Panc1 (cell line): ENCODE results near the gene SEC31B.

Source experiments
- POLR2AphosphoS5 ChIP-seq: IDR thresholded peaks from 2 replicates; pipeline ENCODE4 v1.6.1; 2012; ENCODE audit warnings: mild to moderate bottlenecking, low read depth, low read length, moderate library complexity
- SIN3A ChIP-seq: IDR thresholded peaks from 2 replicates; pipeline ENCODE4 v1.6.1; 2012; ENCODE audit warnings: low read depth, mild to moderate bottlenecking, low read length, moderate library complexity, borderline replicate concordance; ENCODE audit not compliant: insufficient read depth
- TCF7L2 ChIP-seq: IDR thresholded peaks from 2 replicates; pipeline ENCODE4 v1.6.1; 2011; ENCODE audit warnings: mild to moderate bottlenecking, low read depth, low read length, inconsistent platforms
- TF ChIP-seq, protein P1 (sequence below): fragments of 450-650 bp; IDR thresholded peaks from 2 replicates; pipeline ENCODE4 v1.5.1; 2017; ENCODE audit warnings: mild to moderate bottlenecking
- TF ChIP-seq, protein P2 (sequence below), 2 experiments: IDR thresholded peaks; 2 replicates each; pipeline ENCODE4 v1.6.1; 2011 to 2012; ENCODE audit warnings: low read depth in 2 of 2, control low read depth in 1 of 2, low read length in 1 of 2, mild to moderate bottlenecking in 1 of 2, moderate library complexity in 1 of 2; ENCODE audit not compliant: insufficient read depth in 1 of 2

DNA sequence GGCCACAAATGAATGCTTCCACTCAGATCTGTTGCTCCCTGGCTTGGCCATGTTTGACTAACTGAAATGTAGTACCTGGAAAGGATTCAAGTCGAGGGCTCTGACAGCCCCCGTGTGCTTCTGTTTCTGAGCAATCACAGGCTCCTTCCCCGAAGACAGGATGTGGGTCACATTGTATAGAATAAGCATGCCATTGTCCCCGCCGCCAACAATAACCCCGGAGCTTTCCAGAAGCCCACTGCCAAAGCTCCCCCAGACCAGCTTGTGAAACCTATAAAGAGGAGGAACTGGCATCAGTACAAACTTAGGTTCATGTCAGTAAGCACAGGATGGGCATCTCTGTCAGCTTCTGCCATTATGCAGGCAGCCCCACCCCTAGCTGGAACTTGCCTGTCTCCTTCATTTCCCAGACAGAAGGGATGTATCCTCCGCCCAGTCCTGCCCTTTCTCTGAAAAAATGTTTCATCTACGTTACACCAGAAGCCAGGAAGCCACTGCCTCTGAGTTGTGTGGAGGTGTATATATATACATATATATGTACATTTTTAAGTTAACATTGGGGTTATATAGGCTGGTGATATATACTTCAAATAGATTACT, 10.3 kb downstream of the SEC31B start:
- TF ChIP-seq, protein P1, sequence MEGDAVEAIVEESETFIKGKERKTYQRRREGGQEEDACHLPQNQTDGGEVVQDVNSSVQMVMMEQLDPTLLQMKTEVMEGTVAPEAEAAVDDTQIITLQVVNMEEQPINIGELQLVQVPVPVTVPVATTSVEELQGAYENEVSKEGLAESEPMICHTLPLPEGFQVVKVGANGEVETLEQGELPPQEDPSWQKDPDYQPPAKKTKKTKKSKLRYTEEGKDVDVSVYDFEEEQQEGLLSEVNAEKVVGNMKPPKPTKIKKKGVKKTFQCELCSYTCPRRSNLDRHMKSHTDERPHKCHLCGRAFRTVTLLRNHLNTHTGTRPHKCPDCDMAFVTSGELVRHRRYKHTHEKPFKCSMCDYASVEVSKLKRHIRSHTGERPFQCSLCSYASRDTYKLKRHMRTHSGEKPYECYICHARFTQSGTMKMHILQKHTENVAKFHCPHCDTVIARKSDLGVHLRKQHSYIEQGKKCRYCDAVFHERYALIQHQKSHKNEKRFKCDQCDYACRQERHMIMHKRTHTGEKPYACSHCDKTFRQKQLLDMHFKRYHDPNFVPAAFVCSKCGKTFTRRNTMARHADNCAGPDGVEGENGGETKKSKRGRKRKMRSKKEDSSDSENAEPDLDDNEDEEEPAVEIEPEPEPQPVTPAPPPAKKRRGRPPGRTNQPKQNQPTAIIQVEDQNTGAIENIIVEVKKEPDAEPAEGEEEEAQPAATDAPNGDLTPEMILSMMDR, result no peak
- TF ChIP-seq SIN3A (no peak), POLR2AphosphoS5 (no peak), TCF7L2 (no peak)
- TF ChIP-seq, protein P2, sequence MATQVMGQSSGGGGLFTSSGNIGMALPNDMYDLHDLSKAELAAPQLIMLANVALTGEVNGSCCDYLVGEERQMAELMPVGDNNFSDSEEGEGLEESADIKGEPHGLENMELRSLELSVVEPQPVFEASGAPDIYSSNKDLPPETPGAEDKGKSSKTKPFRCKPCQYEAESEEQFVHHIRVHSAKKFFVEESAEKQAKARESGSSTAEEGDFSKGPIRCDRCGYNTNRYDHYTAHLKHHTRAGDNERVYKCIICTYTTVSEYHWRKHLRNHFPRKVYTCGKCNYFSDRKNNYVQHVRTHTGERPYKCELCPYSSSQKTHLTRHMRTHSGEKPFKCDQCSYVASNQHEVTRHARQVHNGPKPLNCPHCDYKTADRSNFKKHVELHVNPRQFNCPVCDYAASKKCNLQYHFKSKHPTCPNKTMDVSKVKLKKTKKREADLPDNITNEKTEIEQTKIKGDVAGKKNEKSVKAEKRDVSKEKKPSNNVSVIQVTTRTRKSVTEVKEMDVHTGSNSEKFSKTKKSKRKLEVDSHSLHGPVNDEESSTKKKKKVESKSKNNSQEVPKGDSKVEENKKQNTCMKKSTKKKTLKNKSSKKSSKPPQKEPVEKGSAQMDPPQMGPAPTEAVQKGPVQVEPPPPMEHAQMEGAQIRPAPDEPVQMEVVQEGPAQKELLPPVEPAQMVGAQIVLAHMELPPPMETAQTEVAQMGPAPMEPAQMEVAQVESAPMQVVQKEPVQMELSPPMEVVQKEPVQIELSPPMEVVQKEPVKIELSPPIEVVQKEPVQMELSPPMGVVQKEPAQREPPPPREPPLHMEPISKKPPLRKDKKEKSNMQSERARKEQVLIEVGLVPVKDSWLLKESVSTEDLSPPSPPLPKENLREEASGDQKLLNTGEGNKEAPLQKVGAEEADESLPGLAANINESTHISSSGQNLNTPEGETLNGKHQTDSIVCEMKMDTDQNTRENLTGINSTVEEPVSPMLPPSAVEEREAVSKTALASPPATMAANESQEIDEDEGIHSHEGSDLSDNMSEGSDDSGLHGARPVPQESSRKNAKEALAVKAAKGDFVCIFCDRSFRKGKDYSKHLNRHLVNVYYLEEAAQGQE (IDR thresholded peaks at IDR 0.05; ENCODE audit: insufficient read depth in 1 of 2, low read depth in 2 of 2, low read length in 1 of 2), result no peak
